Activated CD8-positive, alpha-beta memory T cell treated with anti-CD3 and anti-CD28 coated beads for 24 hours (primary cell): Measurements from ENCODE around the gene PTGFRN.

ENCODE experiments used
- DNase-seq: peaks from one replicate; pipeline ENCODE4 v3.0.0-alpha.2; 2020

The PTGFRN gene

DNA sequence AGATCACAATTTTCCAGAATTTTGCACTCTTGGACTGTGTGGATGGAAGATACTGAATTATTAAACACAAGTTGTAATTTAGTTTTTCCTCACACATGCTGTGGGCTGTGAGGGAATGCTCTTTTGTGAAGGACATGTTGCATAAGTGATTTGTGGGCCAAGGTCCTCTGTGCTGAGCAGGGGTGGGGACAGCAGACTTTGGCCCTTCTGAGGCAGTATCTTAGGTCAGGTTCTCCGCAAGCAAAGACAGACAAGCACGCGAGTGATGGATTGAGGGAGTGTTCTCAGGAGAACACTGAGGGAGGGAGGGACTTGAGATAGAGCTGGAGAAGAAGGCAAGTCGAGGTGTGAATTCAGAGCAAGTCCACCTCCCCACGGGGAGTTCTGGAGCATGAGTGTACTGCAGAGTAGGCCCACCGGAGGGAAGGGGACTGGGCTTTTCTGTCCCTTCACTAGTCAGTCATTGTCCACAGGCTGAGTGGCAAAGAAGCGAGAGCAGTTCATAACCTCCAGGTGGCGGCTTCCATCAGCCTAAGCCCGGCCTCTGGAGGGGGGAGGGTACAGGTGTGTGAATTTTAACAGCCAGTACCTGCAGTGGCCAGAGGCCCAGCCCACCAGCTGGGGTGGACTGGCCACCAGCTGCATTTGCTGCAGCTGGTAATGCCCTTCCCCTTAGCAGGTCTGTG lies 72.7 kb downstream of the PTGFRN start:
- DNase-seq, result no peak

DNA sequence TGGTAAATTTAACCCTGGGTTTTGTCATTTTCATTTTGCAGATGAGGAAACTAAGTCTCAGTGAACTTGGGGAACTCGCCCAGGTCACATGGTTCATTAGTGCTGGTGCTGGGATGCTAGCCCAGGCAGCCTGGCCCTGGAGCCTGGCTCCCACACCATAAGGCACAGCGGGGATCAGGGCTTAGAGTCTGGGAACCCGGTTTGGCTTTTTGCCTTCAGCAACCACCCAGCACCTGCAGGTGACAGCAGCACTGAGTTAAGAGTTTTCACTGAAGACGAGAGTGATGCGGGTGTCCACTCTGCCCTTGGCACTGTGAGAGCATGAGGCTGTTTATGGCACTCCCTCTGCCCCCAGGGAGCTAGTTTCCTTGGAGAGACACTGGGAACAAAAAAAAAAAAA lies 73.4 kb downstream of the PTGFRN start:
- no peak for DNase-seq

DNA sequence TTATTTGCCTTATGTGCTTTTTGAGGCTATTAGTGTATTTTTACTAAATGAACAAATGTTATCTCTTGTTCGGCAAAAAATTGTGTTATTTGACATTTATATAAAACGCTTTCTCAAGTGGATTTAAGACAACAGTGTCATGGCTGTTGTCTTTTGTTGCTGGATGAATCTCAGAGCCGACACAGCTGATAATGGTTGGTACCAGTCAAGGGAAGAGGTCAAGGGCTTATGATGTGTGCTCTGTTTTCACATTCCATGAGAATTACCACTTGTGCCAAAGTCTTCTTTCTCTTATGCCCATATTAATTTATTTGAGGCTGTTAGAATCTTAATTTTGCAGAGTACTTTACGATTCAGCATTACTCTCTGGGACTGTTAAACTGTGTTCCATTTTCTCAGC lies 74.0 kb downstream of the PTGFRN start:
- DNase-seq, result no peak

DNA sequence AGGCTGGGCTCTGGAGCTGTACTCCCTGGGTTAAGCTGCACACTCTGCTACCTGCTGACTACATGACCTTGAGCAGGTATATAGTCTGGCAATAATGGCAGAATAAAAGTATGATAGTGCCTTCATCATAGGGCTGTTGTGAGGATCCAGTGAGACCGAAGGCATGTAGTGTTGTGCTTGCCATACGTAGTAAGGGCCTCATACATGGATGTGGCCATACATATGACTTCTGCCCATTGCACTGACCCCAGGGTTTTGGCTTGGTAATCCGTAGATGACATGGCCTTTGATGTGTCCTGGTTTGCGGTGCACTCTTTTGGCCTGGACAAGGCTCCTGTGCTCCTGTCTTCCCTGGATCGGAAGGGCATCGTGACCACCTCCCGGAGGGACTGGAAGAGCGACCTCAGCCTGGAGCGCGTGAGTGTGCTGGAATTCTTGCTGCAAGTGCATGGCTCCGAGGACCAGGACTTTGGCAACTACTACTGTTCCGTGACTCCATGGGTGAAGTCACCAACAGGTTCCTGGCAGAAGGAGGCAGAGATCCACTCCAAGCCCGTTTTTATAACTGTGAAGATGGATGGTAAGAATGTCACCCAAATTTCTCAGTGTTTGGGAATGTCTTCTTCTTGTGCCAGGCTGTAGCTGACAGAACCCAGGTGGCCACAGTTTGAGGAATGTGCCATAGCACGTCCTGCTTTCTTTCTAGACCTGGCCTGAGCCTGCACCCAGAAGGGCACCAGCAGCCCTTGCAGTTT lies 74.9 kb downstream of the PTGFRN start:
- no peak for DNase-seq

DNA sequence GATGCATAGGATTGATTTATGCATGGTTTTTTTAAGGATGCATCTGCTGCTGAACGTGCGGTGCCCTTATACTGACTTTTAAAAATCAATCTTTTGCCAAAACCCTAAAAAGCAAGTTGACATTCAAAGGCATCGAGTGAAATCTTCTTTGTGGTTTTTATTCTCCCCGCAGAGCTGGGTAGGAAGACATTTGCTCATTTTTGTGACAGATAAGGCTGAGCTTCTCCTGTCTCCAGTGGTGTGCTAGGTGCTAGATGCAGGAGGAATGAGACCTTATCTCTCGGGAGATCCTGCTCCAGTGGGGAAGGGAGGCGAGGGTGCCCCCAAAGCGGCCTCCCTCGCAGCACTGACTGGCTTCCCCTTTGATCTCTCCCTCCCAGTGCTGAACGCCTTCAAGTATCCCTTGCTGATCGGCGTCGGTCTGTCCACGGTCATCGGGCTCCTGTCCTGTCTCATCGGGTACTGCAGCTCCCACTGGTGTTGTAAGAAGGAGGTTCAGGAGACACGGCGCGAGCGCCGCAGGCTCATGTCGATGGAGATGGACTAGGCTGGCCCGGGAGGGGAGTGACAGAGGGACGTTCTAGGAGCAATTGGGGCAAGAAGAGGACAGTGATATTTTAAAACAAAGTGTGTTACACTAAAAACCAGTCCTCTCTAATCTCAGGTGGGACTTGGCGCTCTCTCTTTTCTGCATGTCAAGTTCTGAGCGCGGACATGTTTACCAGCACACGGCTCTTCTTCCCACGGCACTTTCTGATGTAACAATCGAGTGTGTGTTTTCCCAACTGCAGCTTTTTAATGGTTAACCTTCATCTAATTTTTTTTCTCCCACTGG lies 76.9 kb downstream of the PTGFRN start:
- DNase-seq, result peak; percentile 86

DNA sequence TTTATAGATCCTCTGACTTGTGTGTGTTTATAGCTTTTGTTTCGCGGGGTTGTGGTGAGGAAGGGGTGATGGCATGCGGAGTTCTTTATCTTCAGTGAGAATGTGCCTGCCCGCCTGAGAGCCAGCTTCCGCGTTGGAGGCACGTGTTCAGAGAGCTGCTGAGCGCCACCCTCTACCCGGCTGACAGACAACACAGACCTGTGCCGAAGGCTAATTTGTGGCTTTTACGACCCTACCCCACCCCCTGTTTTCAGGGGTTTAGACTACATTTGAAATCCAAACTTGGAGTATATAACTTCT lies 77.5 kb downstream of the PTGFRN start:
- DNase-seq, result peak; percentile 87

DNA sequence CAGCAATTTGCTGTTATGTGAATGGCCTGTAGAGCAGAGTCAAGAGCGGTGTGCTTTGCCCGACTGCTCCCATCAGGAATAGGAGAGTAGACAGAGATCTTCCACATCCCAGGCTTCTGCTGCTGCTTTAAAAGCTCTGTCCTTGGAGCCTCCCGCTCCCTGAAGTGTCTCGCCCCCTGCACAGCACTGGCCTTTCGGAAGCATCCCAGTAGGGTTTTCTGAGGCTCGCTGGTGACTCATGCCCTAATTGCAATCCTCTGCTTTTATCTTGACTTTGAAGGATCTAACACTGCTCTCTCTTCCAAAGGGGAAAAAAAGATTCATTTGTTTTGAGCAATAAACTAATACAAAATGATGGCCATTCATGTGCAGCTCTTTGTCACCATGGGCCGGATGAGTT lies 78.5 kb downstream of the PTGFRN start:
- no peak for DNase-seq

DNA sequence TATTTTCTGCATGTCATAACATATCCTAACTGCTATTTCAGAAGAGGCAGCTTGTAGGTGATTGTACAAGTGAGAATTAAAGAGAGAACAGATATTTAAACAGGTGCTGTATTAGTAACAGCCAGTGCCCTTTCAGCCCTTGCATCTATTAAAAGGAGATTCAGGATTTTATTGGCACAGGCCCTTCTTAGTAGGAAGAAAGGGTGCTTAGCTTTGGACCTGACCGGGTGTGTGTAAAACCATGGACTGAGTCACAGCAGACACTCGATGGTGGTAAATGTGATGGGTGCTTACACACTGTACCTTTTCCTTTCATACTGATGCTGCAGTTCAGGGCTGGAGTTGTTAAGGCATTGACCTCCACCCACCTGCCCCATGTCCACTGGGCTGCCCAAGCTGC lies 79.2 kb downstream of the PTGFRN start:
- no peak for DNase-seq

DNA sequence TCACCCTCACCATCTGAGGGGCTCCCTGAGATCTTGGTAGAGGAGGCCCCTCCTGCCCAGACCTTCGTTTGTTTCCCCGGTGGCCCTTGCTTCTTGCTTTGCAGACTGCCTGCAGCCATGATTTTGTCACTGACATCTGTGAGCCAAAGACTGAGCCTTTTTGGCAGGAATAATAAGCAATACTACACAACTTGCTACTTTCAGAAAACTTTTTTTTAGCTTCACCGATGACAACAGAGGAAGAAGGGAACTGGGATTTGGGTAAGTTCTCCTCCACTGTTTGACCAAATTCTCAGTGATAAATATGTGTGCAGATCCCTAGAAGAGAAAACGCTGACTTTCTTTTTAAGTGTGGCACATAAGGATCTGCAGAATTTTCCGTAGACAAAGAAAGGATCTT lies 80.1 kb downstream of the PTGFRN start:
- DNase-seq, result no peak

DNA sequence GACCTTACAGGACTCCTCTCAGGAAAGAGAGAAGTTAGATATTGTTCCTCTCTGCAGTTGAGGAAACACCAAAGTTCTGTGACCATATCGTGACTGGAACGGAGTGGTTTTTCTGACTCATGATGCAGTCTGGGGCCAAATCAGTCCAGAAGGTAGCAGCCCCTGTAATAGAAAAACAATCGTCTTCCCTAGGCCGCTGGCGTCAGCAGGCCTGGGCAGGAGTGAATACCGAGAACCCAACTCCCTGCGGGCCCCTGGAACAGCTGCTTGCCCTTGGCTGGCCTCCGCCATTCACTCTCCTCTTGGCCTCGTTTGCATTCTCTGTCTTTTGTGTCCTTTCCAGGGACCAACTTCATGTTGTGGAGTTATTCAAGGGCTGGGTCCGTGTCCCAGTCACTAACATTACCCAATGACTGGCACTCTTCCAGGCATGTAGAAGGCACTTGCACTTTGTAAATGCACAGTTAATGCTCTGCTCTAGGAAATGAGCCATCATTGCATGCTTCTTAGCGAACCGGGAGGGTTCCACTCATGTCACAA lies 81.0 kb downstream of the PTGFRN start:
- DNase-seq, result no peak

DNA sequence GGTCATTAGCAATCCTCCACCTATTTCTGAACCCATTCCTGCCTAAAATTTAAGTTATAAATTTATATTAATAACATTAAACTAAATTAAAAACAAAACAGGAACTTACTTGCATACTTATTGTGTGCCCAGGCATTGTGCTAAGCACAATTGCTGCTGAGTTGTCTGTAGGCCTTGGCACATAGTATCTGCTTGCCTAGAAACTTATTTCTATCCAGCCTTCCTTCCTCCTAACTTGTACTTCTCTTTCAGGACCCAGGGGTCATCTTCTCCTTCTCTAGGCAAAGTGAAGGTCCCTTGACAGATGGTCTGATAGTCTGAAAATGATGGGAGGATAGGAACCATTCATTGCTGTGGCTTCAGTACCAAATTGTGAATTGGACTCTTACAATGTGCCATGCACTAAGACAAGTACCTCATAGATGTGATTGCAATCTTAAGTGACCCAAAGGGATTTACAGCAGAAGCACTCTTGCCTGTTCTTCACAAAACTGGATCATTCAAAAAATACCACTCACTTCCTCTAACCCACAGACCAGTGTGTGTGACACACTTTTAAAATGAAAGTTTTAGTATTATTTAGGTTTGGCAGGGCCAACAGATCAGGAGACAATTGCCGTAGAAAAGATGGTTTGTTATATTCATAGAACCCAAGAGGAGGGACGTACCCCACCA lies 81.6 kb downstream of the PTGFRN start:
- DNase-seq, result no peak

DNA sequence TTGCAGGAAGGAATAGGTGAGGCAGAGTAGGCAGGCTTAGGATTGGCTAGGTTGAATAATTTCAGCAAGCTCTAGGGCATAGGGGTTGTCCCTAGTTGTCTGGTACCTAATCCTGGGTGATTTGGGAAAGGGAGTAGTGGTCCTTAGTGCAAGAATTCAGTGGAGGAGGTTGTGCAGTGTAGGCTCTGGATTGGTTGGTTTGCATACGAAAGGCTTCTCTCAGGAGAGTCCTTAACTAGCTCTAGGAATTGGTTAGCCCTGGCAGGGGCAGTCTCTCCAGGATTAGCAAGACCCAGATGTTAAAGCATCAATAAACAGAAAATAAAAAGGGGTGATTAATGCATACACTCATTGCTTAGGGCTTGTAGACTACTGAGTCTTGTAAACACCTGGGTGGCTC lies 82.2 kb downstream of the PTGFRN start:
- no peak for DNase-seq

DNA sequence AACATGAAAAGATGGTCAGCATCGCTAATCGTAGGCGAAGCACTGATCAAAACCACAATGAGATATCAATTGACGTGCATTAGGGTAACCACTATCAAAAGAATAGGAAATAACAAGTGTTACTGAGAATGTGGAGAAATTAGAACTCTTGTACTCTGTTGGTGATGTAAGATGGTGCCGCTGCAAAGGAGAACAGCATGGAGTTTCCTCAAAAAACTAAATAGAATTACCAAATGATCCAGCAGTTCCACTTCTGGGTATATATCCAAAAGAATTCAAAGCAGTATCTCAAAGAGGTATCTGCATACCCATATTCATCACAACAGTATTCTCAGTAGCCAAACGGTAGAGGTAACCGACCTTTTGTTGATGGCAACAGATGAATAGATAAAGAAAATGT lies 83.6 kb downstream of the PTGFRN start:
- DNase-seq, result no peak

DNA sequence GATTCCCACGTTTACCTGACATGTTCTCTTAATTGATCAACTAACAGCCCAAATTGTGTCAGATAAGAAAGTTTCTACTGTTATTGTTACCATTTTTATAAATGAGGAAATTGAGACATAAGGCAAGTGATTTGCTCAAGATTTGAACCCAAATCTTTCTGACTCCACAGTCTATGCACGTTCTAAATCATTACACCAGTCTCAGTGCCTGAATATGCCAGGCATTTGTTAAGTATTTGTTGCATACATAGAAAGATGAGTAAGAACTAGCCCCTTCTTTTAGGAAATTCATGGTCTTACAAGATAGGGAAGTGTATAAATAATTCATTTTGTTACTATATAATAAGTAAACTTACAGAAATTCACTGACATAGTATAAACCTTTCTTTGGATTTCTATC lies 84.7 kb downstream of the PTGFRN start:
- no peak for DNase-seq

DNA sequence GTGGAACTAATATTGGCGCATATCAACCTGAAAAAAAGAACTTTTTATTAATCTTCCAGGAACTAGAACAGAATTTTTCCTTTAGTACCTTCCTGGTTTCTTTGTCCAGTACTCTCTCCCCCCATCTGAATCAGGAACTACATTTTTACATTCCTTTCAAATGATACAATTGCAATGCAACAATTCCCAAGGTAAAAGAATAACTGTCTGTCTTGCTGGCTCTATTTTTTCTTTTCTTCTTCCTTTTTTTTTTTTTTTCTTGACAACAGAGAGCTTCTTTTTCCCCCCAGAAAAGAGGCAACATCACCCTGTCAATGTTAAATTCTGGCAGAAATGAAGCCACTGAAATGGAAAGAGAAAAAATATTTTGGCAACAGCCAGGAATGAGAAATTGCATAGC lies 87.3 kb downstream of the PTGFRN start:
- no peak for DNase-seq

DNA sequence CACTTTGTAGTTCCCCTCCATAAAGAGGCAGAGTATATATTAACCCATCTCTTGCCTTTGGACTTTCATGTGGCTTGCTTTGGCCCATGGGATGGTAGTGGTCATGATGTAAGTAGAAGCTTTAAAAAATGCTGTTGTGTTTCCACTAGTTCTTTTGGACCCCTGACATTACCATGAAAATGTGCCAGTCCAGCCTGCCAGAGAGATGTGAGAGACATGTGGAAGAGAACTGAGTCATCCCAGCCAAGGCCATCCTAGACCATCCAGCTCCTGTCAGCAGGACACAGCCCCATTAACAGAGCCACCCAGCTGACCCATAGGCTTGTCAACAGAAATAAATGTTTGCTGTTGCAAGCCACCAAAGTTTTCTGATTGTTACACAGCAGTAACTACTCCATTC lies 87.9 kb downstream of the PTGFRN start:
- no peak for DNase-seq

DNA sequence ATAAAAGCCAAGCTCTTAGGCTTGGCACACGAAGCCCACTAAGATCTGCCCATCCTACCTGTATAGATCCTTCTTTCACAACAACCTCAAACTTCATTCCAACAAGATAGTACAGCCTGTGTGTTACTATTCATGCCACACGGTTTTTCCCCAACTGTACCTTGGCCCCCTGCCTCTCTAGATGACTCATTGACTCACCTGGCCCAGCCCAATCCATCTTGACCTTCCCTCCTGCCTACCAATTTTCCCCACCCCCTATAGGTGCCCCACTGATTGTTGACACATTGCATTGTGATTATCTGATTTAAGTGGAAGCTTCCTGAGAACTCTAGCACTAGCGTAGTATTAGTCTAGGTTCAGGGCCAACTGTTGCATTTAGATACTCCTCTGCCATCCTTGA lies 89.9 kb downstream of the PTGFRN start:
- DNase-seq, result no peak

DNA sequence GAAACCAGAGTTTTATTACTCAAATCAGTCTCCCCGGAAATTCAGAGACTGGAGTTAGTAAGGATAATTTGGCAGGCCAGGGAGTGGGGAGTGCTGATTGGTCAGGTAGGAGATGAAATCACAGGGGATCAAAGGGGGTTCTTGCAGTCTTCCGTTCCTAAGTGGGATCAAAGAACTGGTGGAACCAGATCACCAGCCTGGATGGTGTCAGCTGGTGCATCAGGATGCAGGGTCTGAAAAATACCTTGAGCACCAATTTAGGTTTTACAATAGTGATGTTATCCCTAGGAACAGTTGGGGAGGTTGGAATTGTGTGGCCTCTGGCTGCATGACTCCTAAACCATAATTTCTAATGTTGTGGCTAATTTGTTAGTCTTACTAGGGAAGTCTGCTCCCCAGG lies 90.4 kb downstream of the PTGFRN start:
- no peak for DNase-seq

DNA sequence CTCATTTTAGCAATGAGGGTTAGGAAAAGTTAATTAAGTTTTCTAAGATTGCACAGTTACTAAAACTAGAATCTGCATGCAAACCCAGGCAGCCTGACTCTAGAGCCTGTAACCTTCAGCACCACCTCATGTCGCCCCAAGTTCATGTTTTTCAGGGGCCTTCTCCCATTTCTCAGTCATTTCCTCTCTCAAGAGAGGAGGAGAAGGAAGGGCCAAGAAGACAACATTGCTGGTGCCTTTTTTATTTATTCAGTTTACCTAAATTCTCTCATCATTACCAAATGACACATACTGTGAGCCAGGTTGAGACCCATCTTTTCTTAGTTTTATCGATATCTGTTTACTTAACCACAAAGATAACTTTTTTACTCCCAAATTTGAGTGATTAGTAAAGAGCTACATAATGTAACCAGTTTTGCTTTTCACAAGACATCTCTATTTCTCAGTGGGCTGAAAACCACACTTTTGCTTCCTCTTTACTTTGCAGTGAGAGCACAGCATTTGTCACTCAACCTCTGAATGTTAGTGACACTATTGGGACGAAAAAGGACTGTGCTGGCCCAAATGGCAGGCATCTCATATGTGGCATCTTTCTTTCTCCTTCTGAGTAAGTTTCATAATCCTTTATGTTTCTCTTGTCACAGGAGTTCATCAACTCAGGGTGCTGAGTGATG lies 91.7 kb downstream of the PTGFRN start, which contains the start of gene CD101:
TSS of gene CD101 (plus strand) at position 507 of the 674 bp plus-strand sequence. CDS start at position 565, 58 bp downstream.
- DNase-seq, result no peak

DNA sequence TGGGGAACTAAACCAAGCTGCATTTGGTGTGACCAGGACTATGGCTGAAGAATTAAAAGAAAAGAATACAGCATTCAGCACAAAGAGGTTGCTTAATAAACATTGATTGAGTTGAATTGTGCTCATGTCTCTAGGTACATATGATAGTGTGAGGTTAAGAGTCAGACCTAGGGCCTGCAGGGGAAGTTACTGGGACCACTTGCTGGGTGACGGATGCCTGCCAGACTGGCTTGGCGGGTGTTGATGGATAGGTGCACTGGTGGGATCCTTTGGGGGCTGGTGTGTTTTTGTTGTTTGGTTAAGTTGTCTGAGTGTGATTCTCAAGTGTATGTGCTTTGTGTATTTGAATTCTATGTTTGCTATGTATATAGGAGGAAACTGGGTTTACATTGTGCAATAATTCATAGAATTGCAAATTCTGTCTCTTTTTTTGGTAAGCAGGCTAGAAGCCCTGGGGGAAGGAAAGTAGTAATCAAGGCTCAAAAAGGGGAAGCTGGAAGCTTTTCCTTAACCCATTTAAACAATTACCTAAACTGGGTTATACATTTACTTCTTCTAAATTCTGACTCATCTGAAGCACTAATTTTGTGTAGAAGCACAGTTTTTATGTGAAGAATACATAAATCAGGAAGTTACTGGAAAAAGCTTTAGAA lies 93.6 kb downstream of the PTGFRN start:
- no peak for DNase-seq

DNA sequence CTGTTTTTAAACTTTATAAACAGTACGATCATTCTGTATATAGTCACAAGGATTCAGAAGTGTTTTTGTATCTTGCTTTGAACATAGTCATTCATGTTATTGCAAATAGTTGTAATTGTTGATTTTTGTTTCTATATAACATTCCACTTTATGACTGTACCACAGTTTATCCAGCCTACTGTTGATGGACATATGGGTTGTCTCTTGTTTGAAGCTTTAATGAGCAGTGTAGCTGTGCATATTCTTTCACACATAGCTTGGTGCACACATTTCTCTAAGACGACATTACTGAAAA lies 98.0 kb downstream of the PTGFRN start:
- DNase-seq, result no peak

DNA sequence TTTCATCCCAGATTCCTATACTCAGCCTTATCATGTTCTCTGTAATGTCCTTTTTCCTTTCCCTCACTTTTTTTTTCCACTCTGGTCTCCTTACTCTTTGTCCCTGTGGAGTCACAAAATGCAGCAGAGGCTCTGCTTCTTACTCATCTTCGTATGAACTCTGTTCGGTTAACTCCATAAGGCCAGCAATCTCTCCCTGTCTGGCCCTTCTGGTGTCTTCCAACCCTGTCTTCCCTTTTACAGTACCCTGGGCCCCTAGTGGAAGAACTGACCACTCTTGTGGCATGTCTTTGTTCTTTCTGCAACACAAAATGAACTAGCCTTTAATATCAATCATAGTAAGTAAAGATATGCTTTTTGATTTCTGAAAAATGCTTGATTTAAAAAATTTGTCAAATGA lies 98.9 kb downstream of the PTGFRN start:
- DNase-seq, result no peak
